Ecto neural progenitor cell (in vitro differentiated cells): ENCODE data around the gene POLR2A.
A peak's percentile ranks its signal among the peaks of the same experiment; 100 is the strongest.
"Not testable (repeated sequence)": the region's sequence is repeated elsewhere in the genome, so short reads cannot be mapped to it uniquely, and the experiment has no call there.

Experiments
- DNase-seq: peaks from one replicate; pipeline ENCODE4 v3.0.0-alpha.2; 2018; ENCODE audit warnings: low spot score

The POLR2A gene

DNA sequence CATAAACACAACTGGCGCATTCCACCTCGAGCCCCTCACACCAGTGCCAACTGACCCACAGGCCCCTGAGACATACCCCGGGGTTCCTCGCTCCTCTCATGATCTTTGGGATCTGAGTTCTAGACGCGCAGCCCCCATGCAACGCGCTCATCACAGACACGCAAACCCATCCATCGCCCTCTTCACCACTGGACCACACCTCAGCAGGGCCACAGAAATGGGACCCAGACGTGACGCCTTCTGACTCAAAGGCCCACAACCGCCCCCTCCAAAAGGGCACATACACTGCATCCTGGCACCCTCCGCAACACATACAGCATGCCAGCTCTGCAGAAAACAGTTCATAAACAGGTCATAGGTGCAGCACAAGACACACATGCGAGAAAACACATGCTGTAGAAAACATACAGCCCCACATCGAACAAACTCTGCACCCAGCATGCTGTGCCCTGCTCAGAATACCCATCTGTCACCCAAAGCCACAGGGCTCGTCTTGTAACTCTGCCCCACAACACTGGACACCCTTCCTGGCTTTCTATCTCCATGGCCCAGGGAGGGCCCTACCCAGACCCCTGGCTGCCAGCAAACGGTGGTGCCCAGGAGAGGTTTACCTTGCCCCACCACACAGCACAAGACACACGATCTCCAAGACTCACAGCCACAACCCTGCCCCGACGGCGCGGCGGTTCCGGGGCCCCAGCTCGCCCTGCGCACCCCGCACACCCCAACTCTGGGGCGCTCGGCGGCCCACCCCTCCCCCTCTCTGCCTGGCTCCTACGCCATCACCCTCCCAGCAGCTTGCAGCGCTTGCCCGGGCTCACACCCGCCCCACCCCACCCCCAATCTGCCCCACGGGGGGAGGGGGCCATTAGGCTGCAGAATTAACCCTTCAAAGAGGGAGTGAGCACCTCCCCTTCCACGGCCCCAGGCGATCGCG lies 5.6 kb upstream of the POLR2A start:
- DNase-seq, result peak; percentile 76

DNA sequence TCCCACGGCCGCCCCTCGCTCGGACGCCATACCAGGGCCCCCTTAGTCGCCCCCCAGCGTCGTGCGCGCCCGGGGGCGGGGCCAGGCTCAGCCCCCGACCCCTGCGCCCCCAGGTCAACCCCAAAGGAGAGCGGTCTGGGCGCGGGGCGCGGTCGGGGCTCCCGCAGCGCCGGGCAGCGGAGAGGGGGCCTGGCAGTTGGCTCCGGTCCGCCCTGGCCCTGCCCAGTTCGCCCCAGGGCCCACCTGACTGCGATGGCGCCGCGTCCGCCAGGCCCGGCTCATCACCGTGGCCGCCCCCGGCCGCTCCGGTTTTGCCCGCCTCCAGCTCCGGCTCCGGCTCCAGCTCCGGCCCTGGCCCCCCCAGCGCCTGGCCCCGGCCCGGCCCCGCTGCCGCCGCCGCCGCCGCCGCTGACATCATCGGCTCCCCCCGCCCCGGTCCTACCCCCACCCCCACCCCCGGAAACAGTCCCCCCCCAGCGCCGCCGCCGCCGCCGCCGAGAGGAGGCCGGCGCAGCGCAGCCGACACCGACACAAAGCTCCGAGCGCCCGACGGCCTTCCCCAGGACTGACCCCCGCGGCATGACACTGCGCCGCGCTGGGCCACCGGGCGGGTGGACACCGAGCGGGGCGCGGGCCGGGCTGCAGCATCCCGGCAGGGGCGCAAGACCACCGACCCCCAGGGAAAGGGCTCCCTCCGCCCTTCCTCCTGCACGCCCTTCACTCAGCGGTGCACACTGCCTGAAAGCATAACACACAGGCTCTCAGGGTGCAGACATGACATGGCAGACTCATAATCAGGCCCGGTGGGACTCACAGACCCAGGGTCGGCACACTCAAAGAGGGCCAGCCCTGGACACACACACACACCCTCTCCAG lies 4.7 kb upstream of the POLR2A start, which contains the start of gene ZBTB4:
Gene ZBTB4, minus strand, starts transcription at position 419 of the 876 bp plus-strand sequence. CDS start 12,830 bp downstream, outside the sequence.
- DNase-seq, result peak; percentile 86

DNA sequence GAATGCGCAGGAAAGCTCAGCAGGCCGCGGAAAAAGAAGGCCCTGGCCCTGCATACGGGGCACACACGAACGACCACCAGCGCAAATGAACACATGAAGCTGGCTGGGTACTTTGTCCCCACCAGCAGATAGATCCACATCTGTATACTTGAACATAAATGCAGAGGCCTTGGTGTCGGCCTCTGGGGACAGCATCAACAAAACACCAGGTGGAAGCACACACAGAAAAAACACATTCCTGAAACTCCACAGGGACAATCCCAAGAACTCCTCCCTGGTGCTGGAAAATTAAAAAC lies 4.1 kb upstream of the POLR2A start:
- DNase-seq, result no peak

GRCh38 chr17:7481275-7481674 lies 2.9 kb upstream of the POLR2A start, which contains the start of gene SLC35G6:
Gene SLC35G6, plus strand, starts transcription at chr17:7481446. Its CDS starts 71 bp downstream, at chr17:7481517.
- not testable (repeated sequence) for DNase-seq

- DNase-seq, result not testable (repeated sequence)
Measured at GRCh38 chr17:7481842-7482741, 2.1 kb upstream of the POLR2A start.

GRCh38 chr17:7482742-7483088 lies 1.5 kb upstream of the POLR2A start:
- not testable (repeated sequence) for DNase-seq

DNA sequence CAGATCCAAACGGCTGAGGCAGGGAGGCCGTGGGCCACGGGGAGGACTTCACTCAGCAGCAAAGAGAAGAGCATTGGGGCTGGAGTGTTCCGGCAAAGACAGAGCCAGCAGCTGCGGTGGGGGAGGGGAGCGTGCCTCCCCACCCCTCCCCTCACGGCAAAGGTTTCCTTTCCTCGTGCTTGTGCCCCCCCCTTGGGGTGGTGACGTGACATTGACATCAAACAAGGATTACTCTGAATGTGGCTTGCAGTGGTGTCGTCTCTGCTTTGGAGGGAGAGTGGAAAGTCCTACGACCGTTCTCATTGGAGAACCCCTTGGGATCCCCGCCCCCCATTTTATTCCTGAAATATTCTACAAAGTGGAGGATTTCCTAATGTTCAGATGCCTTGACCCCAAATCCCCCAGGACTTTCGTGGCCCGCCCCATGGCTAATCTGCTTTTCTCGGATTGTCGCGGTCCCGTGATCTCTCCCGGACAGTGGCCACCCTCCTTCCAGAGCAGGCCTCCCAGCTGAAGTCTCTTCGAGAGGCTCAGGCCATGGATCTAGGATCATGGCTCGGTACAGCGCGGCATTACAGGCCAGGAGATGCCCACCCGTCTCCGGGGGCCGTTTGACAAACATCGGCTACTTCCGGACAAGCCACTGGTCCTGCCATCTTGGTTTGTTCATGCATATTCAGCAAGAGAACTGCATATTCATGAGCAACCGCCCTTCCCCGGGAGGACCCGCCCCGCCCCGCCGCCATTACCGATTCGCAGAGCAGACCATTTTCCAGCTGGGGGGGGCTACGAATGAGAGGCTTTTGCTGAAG lies 705 bp upstream of the POLR2A start:
- DNase-seq, result peak; percentile 99

DNA sequence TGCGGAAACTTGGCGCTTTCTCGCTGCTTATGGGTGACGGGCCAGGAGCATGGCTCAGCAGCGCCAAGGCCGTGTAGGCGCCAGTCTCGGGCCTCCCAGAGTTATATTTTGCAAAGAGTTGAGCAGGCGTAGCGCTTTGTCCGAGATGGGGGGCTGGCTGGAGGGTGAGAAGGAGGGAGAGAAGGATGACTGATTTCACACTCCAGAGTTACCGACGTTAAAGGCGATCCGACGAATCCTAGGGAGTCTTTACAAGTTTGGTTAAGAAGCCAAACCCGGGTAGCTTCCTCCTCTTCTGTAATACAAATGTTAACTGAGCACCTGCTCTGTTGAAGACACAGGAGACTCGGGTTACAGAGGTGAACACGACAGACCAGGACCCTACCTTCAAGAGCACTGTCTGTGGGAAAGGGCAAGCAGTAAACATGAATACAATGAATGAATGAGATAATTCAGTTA lies 782 bp downstream of the POLR2A start:
- no peak for DNase-seq

- no peak for DNase-seq
Measured at GRCh38 chr17:7486181-7486580, 2.0 kb downstream of the POLR2A start.

DNA sequence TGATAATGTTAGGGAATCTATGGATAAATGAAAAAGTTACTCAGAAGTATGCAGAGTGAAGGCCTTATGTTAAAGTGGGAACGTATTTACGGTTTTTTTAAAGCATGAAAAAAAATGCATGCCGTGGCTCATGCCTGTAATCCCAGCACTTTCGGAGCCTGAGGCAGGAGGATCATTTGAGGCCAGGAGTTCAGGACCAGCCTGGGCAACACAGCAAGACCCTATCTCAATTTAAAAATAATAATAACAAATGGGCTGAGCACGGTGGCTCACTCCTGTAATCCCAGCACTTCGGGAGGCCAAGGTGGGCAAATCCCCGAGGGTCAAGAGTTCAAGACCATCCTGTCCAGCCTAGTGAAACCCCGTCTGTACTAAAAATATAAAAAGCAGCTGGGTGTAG lies 6.0 kb downstream of the POLR2A start:
- DNase-seq, result no peak

- no peak for DNase-seq
Measured at GRCh38 chr17:7491583-7491982, 7.4 kb downstream of the POLR2A start.

DNA sequence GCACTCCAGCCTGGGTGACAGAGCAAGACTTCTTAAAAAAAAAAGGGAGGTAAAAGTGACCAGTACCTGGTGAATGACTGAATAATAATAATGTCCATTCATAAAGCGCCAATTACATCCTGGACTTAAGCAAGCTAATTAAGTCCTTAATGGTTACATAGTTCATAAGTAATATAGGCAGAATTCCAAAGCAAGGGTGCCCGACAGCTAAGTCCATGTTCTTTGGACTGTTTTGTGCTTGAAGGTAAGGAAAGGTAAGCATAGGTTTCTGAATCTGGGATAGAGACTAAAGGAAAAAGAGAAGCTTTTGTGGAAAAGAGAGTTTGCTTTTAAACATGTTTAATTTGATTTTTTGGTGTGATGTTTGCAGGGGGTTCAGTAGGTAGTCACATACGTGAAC lies 9.8 kb downstream of the POLR2A start:
- DNase-seq, result no peak

DNA sequence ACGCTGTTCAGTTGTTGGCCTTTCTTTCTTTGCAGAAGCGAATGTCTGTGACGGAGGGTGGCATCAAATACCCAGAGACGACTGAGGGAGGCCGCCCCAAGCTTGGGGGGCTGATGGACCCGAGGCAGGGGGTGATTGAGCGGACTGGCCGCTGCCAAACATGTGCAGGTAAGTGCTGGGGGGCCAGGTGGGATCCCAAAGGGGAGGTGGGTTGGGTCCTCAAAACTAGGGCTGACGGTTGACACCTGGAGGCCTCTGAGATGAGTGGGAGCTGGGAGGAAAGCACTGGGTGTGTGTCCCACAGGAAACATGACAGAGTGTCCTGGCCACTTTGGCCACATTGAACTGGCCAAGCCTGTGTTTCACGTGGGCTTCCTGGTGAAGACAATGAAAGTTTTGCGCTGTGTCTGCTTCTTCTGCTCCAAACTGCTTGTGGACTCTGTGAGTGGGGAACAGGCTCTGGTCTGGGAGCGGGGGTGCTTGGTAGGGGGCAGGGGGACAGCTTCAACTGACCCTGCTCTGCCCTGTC lies 11.8 kb downstream of the POLR2A start:
- DNase-seq, result no peak

GRCh38 chr17:7496470-7497183 lies 12.5 kb downstream of the POLR2A start:
- DNase-seq, result no peak

- DNase-seq, result no peak
Measured at GRCh38 chr17:7497228-7497627, 13.1 kb downstream of the POLR2A start.

- DNase-seq, result no peak
Measured at GRCh38 chr17:7497636-7498035, 13.5 kb downstream of the POLR2A start.

GRCh38 chr17:7499161-7499560 lies 15.0 kb downstream of the POLR2A start:
- no peak for DNase-seq

DNA sequence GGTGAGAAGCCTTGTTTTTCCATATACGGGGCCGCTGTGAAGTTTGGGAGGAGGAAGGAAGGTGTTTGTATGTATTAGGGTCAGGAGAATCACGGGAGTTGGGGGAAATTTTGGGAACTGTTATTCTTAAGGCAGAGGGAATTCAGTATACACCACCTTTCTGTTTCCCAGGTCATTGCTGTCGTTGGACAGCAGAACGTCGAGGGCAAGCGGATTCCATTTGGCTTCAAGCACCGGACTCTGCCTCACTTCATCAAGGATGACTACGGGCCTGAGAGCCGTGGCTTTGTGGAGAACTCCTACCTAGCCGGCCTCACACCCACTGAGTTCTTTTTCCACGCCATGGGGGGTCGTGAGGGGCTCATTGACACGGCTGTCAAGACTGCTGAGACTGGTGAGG lies 17.6 kb downstream of the POLR2A start:
- DNase-seq, result no peak

DNA sequence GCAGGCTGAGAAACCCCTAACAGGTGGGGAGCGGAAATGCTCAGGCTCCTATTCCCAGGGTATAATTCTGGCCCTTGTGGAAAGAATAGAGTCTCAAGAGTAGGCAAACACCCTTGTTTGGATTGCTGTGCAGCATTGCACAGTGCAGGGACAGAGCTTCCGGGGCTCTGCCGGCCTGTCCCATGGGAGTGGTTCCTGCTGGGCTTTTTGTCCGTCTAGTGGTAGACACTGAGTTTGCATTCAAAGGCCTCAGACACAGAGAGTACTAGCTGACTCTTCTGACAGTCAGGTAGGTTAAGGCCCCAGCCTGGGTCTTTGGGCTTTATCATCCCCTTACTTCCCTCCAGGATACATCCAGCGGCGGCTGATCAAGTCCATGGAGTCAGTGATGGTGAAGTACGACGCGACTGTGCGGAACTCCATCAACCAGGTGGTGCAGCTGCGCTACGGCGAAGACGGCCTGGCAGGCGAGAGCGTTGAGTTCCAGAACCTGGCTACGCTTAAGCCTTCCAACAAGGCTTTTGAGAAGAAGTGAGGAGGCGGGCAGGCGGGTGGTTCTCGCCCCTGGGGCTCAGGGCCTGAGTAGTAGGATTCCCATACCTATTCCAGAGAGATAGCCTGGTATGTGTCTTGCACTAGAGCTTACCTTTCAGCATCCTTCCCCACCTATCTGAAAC lies 18.1 kb downstream of the POLR2A start:
- no peak for DNase-seq
